HL-60 (cell line): Measurements from ENCODE around the gene MT4.

ENCODE experiments used
- DNase-seq, 2 experiments: peaks; one replicate each; pipeline ENCODE4 v3.0.0-alpha.2; 2010 to 2020; ENCODE audit warnings: low read depth in 1 of 2, low spot score in 1 of 2
- H3K27ac ChIP-seq: fragments of 250-450 bp; sonication (Bioruptor Pico); replicated peaks from 2 replicates; pipeline ENCODE4 v1.5.1; 2020; ENCODE audit warnings: mild to moderate bottlenecking, moderate library complexity
- H3K27me3 ChIP-seq: fragments of 250-450 bp; sonication (Bioruptor Pico); 2 replicates; pipeline ENCODE4 v1.5.1; 2021; ENCODE audit warnings: mild to moderate bottlenecking, moderate library complexity; ENCODE audit not compliant: insufficient read depth, poor library complexity, severe bottlenecking
- H3K4me3 ChIP-seq: replicated peaks from 2 replicates; pipeline ENCODE4 v1.5.1; 2011; ENCODE audit warnings: mild to moderate bottlenecking, control low read depth, low read length; ENCODE audit not compliant: insufficient read depth
- CTCF ChIP-seq: IDR thresholded peaks from one replicate; pipeline ENCODE4 v1.5.1; 2011; ENCODE audit warnings: low read length, control low read depth, inconsistent platforms; ENCODE audit not compliant: insufficient read depth
- GABPA ChIP-seq: IDR thresholded peaks from 2 replicates; pipeline ENCODE4 v1.6.1; 2012; ENCODE audit warnings: low read depth
- POLR2AphosphoS5 ChIP-seq: IDR thresholded peaks from 2 replicates; pipeline ENCODE4 v1.6.1; 2012; ENCODE audit warnings: low read depth
- REST ChIP-seq: IDR thresholded peaks from 2 replicates; pipeline ENCODE4 v1.6.1; 2012; ENCODE audit warnings: low read depth; ENCODE audit not compliant: insufficient replicate concordance
- SPI1 ChIP-seq: IDR thresholded peaks from 2 replicates; pipeline ENCODE4 v1.6.1; 2012; ENCODE audit warnings: low read depth, mild to moderate bottlenecking, borderline replicate concordance

The MT4 gene

GRCh38 chr16:56519459-56520250 lies 45.2 kb upstream of the MT4 start, which contains the start of gene BBS2:
BBS2 (minus strand) TSS chr16:56520024; CDS start chr16:56519862, 162 bp downstream.
- DNase-seq = peak; percentile 67 to 89
- Histone ChIP-seq H3K27me3 (no peaks in the 10 kb centered on the region), H3K27ac (peak within 1 kb of the TSS; percentile 58), H3K4me3 (peak within 1 kb of the TSS; percentile 99)
- TF ChIP-seq SPI1 (no peak), GABPA (no peak), REST (peak; percentile 10), POLR2AphosphoS5 (peak; percentile 26; the same call in 1 of the 2 replicates), CTCF (no peak)

- H3K27ac ChIP-seq = peak overlapping the region; percentile 58
Observed at GRCh38 chr16:56520251-56520577, 44.7 kb upstream of the MT4 start.

More at GRCh38 chr16:56520251-56520577, 44.7 kb upstream of the MT4 start:
- TF ChIP-seq REST (no peak), POLR2AphosphoS5 (no peak), CTCF (no peak), GABPA (no peak), SPI1 (no peak)
- no peaks in the 10 kb centered on the region for H3K27me3 ChIP-seq
- DNase-seq = no peak
- peak overlapping the region; percentile 99 for H3K4me3 ChIP-seq
